CD14-positive monocyte (primary cell): ENCODE data around the gene KCNG1. TPM values are rescaled to one million over a fixed set of nuclear protein-coding genes. Genes with fewer than 3 reads are reported as not detected.
A peak's percentile ranks its signal among the peaks of the same experiment; 100 is the strongest.
"Not testable (repeated sequence)": the region's sequence is repeated elsewhere in the genome, so short reads cannot be mapped to it uniquely, and the experiment has no call there.

Experiments used
- DNase-seq, 3 donors: peaks; one replicate each; pipeline ENCODE4 v3.0.0-alpha.2; 2011 to 2022
- H2AFZ ChIP-seq: 2 replicates; pipeline ENCODE4 v1.6.0; 2012; ENCODE audit warnings: mild to moderate bottlenecking, low read depth, low read length, inconsistent platforms; ENCODE audit not compliant: insufficient read depth, poor library complexity, severe bottlenecking
- H3K27ac ChIP-seq, 2 donors: 1 replicate in 1 of 2; 2 replicates in 1 of 2; pipeline ENCODE4 v1.5.1; 2012 to 2013; ENCODE audit warnings: low read length in 2 of 2, control low read depth in 1 of 2, inconsistent platforms in 1 of 2, low read depth in 1 of 2, mild to moderate bottlenecking in 1 of 2
- H3K27me3 ChIP-seq, 2 donors: one replicate each; pipeline versions ENCODE4 v1.6.0 to v1.6.1; 2011 to 2013; ENCODE audit warnings: low read length in 2 of 2; ENCODE audit not compliant: control insufficient read depth in 2 of 2, insufficient read depth in 2 of 2
- H3K36me3 ChIP-seq, 2 donors: replicated peaks in 1 of 2; 1 replicate in 1 of 2; 2 replicates in 1 of 2; pipeline versions ENCODE4 v1.5.1 to v1.6.1; 2012 to 2013; ENCODE audit warnings: low read length in 2 of 2, control low read depth in 1 of 2, inconsistent platforms in 1 of 2, mild to moderate bottlenecking in 1 of 2; ENCODE audit not compliant: insufficient read depth in 2 of 2, control insufficient read depth in 1 of 2
- H3K4me1 ChIP-seq, 2 donors: 1 replicate in 1 of 2; 2 replicates in 1 of 2; pipeline versions ENCODE4 v1.5.1 to v1.6.1; 2012 to 2013; ENCODE audit warnings: low read length in 2 of 2, control low read depth in 1 of 2, inconsistent platforms in 1 of 2, mild to moderate bottlenecking in 1 of 2, moderate library complexity in 1 of 2; ENCODE audit not compliant: insufficient read depth in 2 of 2, control insufficient read depth in 1 of 2
- H3K4me2 ChIP-seq: replicated peaks from 2 replicates; pipeline ENCODE3; 2012; ENCODE audit warnings: low read length, moderate library complexity, mild to moderate bottlenecking; ENCODE audit not compliant: poor library complexity, severe bottlenecking; ENCODE audit errors: extremely low read depth
- H3K4me3 ChIP-seq, 3 experiments: fragments of 200-600 bp in 1 of 3; sonication (generic) in 1 of 3; replicated peaks in 1 of 3; 1 replicate in 2 of 3; 2 replicates in 1 of 3; pipeline ENCODE4 v1.5.1; 2011 to 2013; ENCODE audit warnings: low read length in 3 of 3, mild to moderate bottlenecking in 3 of 3, control low read depth in 2 of 3, low read depth in 2 of 3, inconsistent platforms in 1 of 3, moderate library complexity in 1 of 3
- H3K79me2 ChIP-seq: 2 replicates; pipeline ENCODE4 v1.6.0; 2012; ENCODE audit warnings: mild to moderate bottlenecking, control low read depth, inconsistent platforms, low read length, moderate library complexity; ENCODE audit not compliant: insufficient read depth
- H3K9ac ChIP-seq: 2 replicates; pipeline ENCODE4 v1.6.0; 2017; ENCODE audit warnings: low read length, mild to moderate bottlenecking; ENCODE audit not compliant: insufficient read depth, poor library complexity, severe bottlenecking
- H3K9me3 ChIP-seq, 2 donors: replicated peaks in 1 of 2; 1 replicate in 1 of 2; 2 replicates in 1 of 2; pipeline versions ENCODE4 v1.5.1 to v1.6.1; 2012 to 2013; ENCODE audit warnings: low read length in 2 of 2, control low read depth in 1 of 2; ENCODE audit not compliant: control insufficient read depth in 1 of 2, insufficient read depth in 1 of 2
- H4K20me1 ChIP-seq: 2 replicates; pipeline ENCODE4 v1.6.0; 2012; ENCODE audit warnings: mild to moderate bottlenecking, low read length, control low read depth, moderate library complexity; ENCODE audit not compliant: insufficient read depth
- H3K27ac Mint-ChIP-seq, 7 donors: one replicate each; pipeline ENCODE4 v1.8.0; 2020; ENCODE audit warnings: mild to moderate bottlenecking in 7 of 7, mixed read lengths in 7 of 7, moderate library complexity in 6 of 7, inconsistent platforms in 2 of 7
- H3K27me3 Mint-ChIP-seq, 3 donors: one replicate each; pipeline ENCODE4 v1.8.0; 2021 to 2022; ENCODE audit warnings: low read depth in 3 of 3, mild to moderate bottlenecking in 3 of 3, mixed read lengths in 3 of 3, moderate library complexity in 3 of 3, inconsistent platforms in 1 of 3
- H3K36me3 Mint-ChIP-seq, 2 donors: one replicate each; pipeline ENCODE4 v1.8.0; 2020; ENCODE audit warnings: mixed read lengths in 2 of 2, inconsistent platforms in 1 of 2, mild to moderate bottlenecking in 1 of 2
- H3K4me1 Mint-ChIP-seq: one replicate; pipeline ENCODE4 v1.8.0; 2020; ENCODE audit warnings: mild to moderate bottlenecking, mixed read lengths
- H3K4me3 Mint-ChIP-seq, 2 donors: one replicate each; pipeline ENCODE4 v1.8.0; 2020; ENCODE audit warnings: mild to moderate bottlenecking in 2 of 2, mixed read lengths in 2 of 2, moderate library complexity in 1 of 2
- H3K9me3 Mint-ChIP-seq, 7 donors: one replicate each; pipeline ENCODE4 v1.8.0; 2020 to 2022; ENCODE audit warnings: mixed read lengths in 7 of 7, mild to moderate bottlenecking in 6 of 7, moderate library complexity in 6 of 7, inconsistent platforms in 2 of 7
- CTCF ChIP-seq: fragments of 200-600 bp; IDR thresholded peaks from one replicate; pipeline ENCODE4 v1.8.0; 2022; ENCODE audit warnings: antibody characterized with exemption, mild to moderate bottlenecking
- WGBS: methylation state at CpG from one replicate; pipeline ENCODE4 v1.1.5; 2013; ENCODE audit warnings: missing lambda C conversion rate; ENCODE audit not compliant: insufficient coverage; 5-methylcytosine and 5-hydroxymethylcytosine counted together
- intact Hi-C, 2 donors: fragments of 100-400 bp; cut with micrococcal nuclease; formaldehyde crosslinking; loops; one replicate each; pipeline versions ENCODE4 v1.15.0 to v1.15.1; 2023
- polyA plus RNA-seq, 3 donors: library from polyadenylated mRNA; depleted of rRNA in 1 of 3; unstranded in 2 of 3; stranded (reverse) in 1 of 3; fragments of 300-500 nt in 2 of 3; fragments of >200 nt in 1 of 3; fragmentation: Illumina TruSeq in 2 of 3; gene quantifications; 1 replicate in 2 of 3; 2 replicates in 1 of 3; pipeline ENCODE4 v1.2.3, GENCODE V29; 2012 to 2021

KCNG1 gene
- polyA plus RNA-seq, 3 donors: 0.04 TPM; not detected in 2

GRCh38 chr20:50980071-50980681, 42.7 kb downstream of the KCNG1 start:
- Mint-ChIP-seq H3K4me3 (peak overlapping the region in 1 of 2 donors; percentile 54), H3K36me3 (no peaks in the 10 kb centered on the region), H3K27me3 (peaks cover 18 to 23% (median 20%) of the 10 kb centered on the region in 3 donors), H3K4me1 (peaks cover 31% of the 10 kb centered on the region), H3K9me3 (peaks cover 0 to 2% (median 0%) of the 10 kb centered on the region in 7 donors), H3K27ac (peak overlapping the region; percentile 76 to 90 (median 88))
- Histone ChIP-seq H2AFZ (no peak overlapping the region), H3K36me3 (no peaks in the 10 kb centered on the region), H3K9ac (no peak overlapping the region), H3K27me3 (no peaks in the 10 kb centered on the region), H3K9me3 (no peaks in the 10 kb centered on the region), H3K79me2 (no peaks in the 10 kb centered on the region), H3K4me2 (no peak overlapping the region), H3K4me1 (peaks cover 3 to 5% of the 10 kb centered on the region in 2 donors), H3K27ac (no peak overlapping the region), H4K20me1 (no peaks in the 10 kb centered on the region), H3K4me3 (no peak overlapping the region)
- TF ChIP-seq CTCF: no peak
- peak; percentile 63 to 85 (median 65) for DNase-seq
- intact Hi-C loops: loop anchor here (1.0 to 10.0 kb wide), 3 partner anchors 22 to 645 kb away; partner anchors contain the start of genes DPM1 (in 1 of the 2) and MOCS3 (in 1 of the 2)
- no CpG with 5 or more reads among the region's 8 CpGs for WGBS

- H3K27me3 Mint-ChIP-seq: peaks cover 16 to 23% (median 20%) of the 10 kb centered on the region in 3 donors
- H3K27me3 ChIP-seq, DNase-seq, H3K4me2 ChIP-seq, H3K4me3 Mint-ChIP-seq, H3K36me3 Mint-ChIP-seq, H3K9me3 ChIP-seq, H3K9me3 Mint-ChIP-seq, H3K27ac ChIP-seq, H3K36me3 ChIP-seq, H4K20me1 ChIP-seq, H2AFZ ChIP-seq, H3K9ac ChIP-seq, H3K4me3 ChIP-seq, H3K4me1 ChIP-seq, intact Hi-C loops, H3K79me2 ChIP-seq: not testable (repeated sequence)
- peaks cover 31% of the 10 kb centered on the region for H3K4me1 Mint-ChIP-seq
- peak overlapping the region in 1 of 7 donors; percentile 12 for H3K27ac Mint-ChIP-seq
- WGBS: 100% methylated on average over 3 of the region's 4 CpGs
These were observed 44.4 kb downstream of the KCNG1 start for GRCh38 chr20:50978533-50978932.
